ENCODE measurements around the gene INTS1. TPM values are rescaled to one million over a fixed set of nuclear protein-coding genes. Genes with fewer than 3 reads are reported as not detected.

Gene INTS1
- total RNA-seq, 1 experiment from 2014 or later, result 122 TPM

DNA sequence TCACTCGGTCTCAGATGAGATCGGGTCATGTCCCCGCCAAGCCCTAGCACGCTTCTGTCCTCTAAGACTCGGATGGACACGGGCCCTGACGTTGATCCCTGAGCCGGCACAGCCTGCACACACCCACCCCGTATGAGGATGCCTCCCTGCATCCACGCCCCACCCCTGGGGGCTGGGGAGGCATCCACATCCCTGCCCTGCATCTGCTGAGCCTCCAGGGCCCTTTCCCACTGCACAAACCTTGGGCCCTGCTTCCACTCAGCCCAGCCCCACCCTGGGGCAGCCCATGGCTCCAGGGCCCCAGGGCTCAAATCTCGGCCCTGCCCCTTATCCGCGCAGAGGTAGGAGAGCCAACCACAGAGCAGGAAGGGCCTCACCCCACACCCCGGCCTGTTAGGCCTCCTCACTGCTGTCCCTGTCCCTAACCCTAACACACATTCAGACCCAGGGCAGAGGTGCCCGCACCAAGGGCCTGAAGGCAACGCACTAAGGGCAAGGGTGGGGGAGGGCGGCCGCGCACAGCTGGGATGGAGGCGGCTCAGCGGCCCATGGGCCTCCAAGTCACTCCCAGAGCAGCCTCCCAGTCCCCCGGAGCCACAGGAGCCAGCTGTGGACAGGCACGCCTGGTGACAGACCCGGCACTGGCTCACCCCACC is 35.4 kb downstream of the INTS1 start:
- Histone ChIP-seq H3K27me3 (replicated peaks; ENCODE audit: control insufficient read depth, insufficient read depth, low read length) (no peaks in the 10 kb centered on the region), H3K4me3 (ENCODE audit: low read depth, low read length) (no peak overlapping the region), H3K9me3 (no peaks in the 10 kb centered on the region), H3K36me3 (ENCODE audit: control insufficient read depth, insufficient read depth, low read length) (no peaks in the 10 kb centered on the region; the same call in none of the 2 replicates), H3K4me1 (peaks cover 20% of the 10 kb centered on the region)
- no peak overlapping the region for H3K4me3 Mint-ChIP-seq (ENCODE audit: unreplicated experiment)
- ChIA-PET POLR2A (no interaction called here), CTCF (no interaction called here)
- intact Hi-C loops (cut with micrococcal nuclease; ENCODE audit: unreplicated experiment), result no loop called here
- H3K4me1 Mint-ChIP-seq (ENCODE audit: low read depth, unreplicated experiment), result peaks cover 4% of the 10 kb centered on the region
- H3K27me3 Mint-ChIP-seq (ENCODE audit: insufficient read depth, unreplicated experiment), result no peaks in the 10 kb centered on the region
- H3K36me3 Mint-ChIP-seq (ENCODE audit: insufficient read depth, unreplicated experiment), result peaks cover 60% of the 10 kb centered on the region
- H3K9me3 Mint-ChIP-seq (ENCODE audit: unreplicated experiment), result no peaks in the 10 kb centered on the region
- BruUV-seq (replicated peaks), result no TSS peak
- TF ChIP-seq, protein P1, sequence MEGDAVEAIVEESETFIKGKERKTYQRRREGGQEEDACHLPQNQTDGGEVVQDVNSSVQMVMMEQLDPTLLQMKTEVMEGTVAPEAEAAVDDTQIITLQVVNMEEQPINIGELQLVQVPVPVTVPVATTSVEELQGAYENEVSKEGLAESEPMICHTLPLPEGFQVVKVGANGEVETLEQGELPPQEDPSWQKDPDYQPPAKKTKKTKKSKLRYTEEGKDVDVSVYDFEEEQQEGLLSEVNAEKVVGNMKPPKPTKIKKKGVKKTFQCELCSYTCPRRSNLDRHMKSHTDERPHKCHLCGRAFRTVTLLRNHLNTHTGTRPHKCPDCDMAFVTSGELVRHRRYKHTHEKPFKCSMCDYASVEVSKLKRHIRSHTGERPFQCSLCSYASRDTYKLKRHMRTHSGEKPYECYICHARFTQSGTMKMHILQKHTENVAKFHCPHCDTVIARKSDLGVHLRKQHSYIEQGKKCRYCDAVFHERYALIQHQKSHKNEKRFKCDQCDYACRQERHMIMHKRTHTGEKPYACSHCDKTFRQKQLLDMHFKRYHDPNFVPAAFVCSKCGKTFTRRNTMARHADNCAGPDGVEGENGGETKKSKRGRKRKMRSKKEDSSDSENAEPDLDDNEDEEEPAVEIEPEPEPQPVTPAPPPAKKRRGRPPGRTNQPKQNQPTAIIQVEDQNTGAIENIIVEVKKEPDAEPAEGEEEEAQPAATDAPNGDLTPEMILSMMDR (IDR thresholded peaks at IDR 0.05; ENCODE audit: insufficient read depth in 1 of 2, low read depth in 1 of 2, low read length in 1 of 2, severe bottlenecking in 1 of 2, unreplicated experiment in 1 of 2), result no peak
- DNase-seq, result no peak
- peak overlapping the region; percentile 83 for H3K27ac Mint-ChIP-seq (ENCODE audit: unreplicated experiment)

DNA sequence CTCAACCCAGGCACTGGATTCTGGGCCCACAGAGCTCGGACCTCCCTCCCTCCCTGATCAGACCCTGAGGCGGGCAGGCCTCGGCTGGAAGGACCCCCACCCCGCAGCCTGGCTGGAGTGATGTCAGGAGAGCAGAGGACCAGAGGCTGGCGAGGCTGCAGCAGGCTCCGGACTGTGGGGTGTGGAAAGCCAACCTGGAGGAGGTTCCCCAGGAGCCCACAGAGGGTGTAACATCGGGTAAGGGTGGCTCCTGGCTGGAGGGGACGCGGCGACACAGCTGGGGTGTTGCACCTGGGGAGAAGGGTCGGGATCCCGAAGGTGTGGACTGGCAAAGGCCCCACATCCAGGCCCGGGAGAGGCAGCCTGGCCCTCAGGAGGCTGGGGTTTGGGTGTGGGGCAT is 36.0 kb downstream of the INTS1 start:
- Mint-ChIP-seq H3K27me3 (ENCODE audit: insufficient read depth, unreplicated experiment) (no peaks in the 10 kb centered on the region), H3K27ac (ENCODE audit: unreplicated experiment) (peak overlapping the region; percentile 83), H3K36me3 (ENCODE audit: insufficient read depth, unreplicated experiment) (peaks cover 58% of the 10 kb centered on the region), H3K4me1 (ENCODE audit: low read depth, unreplicated experiment) (peaks cover 4% of the 10 kb centered on the region), H3K9me3 (ENCODE audit: unreplicated experiment) (no peaks in the 10 kb centered on the region), H3K4me3 (ENCODE audit: unreplicated experiment) (no peak overlapping the region)
- no peaks in the 10 kb centered on the region for H3K27me3 ChIP-seq (replicated peaks; ENCODE audit: control insufficient read depth, insufficient read depth, low read length)
- CTCF ChIA-PET, result no interaction called here
- no peak for DNase-seq
- no peaks in the 10 kb centered on the region; the same call in none of the 2 replicates for H3K36me3 ChIP-seq (ENCODE audit: control insufficient read depth, insufficient read depth, low read length)
- no peak overlapping the region for H3K4me3 ChIP-seq (ENCODE audit: low read depth, low read length)
- BruUV-seq (replicated peaks), result no TSS peak
- no peaks in the 10 kb centered on the region for H3K9me3 ChIP-seq
- POLR2A ChIA-PET, result no interaction called here
- peaks cover 19% of the 10 kb centered on the region for H3K4me1 ChIP-seq
- TF ChIP-seq, protein P1 (IDR thresholded peaks at IDR 0.05; ENCODE audit: insufficient read depth in 1 of 2, low read depth in 1 of 2, low read length in 1 of 2, severe bottlenecking in 1 of 2, unreplicated experiment in 1 of 2), result no peak
- intact Hi-C loops (cut with micrococcal nuclease; ENCODE audit: unreplicated experiment), result no loop called here

DNA sequence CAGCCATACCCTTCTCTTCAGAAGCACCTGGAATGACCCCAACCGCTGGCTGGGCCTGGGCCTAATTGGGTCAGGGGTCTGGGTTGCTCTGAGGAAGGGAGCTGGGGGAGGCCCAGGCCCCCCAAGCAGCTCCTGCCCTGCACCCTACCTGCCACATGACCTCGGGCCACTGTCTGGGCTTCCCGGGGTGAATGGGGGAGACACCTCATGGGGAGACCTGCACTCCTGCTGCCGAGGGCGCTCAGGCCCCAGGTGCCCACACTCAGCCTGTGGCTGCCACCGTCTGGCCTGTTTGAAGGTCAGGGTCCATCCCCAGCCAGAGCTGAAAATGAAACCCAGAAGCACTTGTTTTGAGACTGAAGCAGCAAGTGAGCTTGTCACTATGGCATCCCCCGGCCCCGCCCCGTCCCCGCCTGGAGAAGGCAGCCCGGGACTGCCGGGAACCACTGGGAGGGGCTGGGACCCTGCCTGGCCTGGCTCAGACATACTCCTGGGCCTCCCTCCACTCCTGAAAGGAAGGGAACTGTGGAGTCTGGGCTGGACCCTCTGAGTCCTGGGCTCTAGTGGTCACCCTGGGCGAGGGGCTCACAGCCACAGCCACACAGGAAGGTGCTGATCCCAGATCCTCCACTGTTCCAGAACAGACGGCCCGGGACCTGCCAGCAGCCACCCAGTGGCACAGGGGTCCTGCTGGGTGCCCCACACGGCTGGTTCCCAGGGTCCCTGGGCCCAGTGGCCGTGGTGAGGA is 37.5 kb downstream of the INTS1 start:
- intact Hi-C loops (cut with micrococcal nuclease; ENCODE audit: unreplicated experiment), result no loop called here

More for the DNA sequence above, 37.5 kb downstream of the INTS1 start:
- TF ChIP-seq, protein P1 (IDR thresholded peaks at IDR 0.05; ENCODE audit: insufficient read depth in 1 of 2, low read depth in 1 of 2, low read length in 1 of 2, severe bottlenecking in 1 of 2, unreplicated experiment in 1 of 2), result peak in 1 of 2 experiments; percentile 21
- no peaks in the 10 kb centered on the region; the same call in none of the 2 replicates for H3K36me3 ChIP-seq (ENCODE audit: control insufficient read depth, insufficient read depth, low read length)
- ChIA-PET CTCF (interaction anchor here (0.6 to 1.0 kb wide), 4 partner anchors 9 to 328 kb away, joined by 3 to 7 read pairs (median 3); a partner anchor contains a TSS), POLR2A (no interaction called here)
- H3K4me3 Mint-ChIP-seq (ENCODE audit: unreplicated experiment), result no peak overlapping the region
- H3K9me3 Mint-ChIP-seq (ENCODE audit: unreplicated experiment), result no peaks in the 10 kb centered on the region
- no peaks in the 10 kb centered on the region for H3K9me3 ChIP-seq
- no peak overlapping the region for H3K4me3 ChIP-seq (ENCODE audit: low read depth, low read length)
- DNase-seq, result peak; percentile 91 to 93
- H3K27ac Mint-ChIP-seq (ENCODE audit: unreplicated experiment), result peak overlapping the region; percentile 83
- H3K4me1 Mint-ChIP-seq (ENCODE audit: low read depth, unreplicated experiment), result peaks cover 11% of the 10 kb centered on the region
- peaks cover 31% of the 10 kb centered on the region for H3K4me1 ChIP-seq
- BruUV-seq (replicated peaks), result no TSS peak
- no peaks in the 10 kb centered on the region for H3K27me3 ChIP-seq (replicated peaks; ENCODE audit: control insufficient read depth, insufficient read depth, low read length)
- no peaks in the 10 kb centered on the region for H3K27me3 Mint-ChIP-seq (ENCODE audit: insufficient read depth, unreplicated experiment)
- H3K36me3 Mint-ChIP-seq (ENCODE audit: insufficient read depth, unreplicated experiment), result peaks cover 58% of the 10 kb centered on the region
